ENCODE results near the gene SRSF12. TPM values are rescaled to one million over a fixed set of nuclear protein-coding genes. Genes with fewer than 3 reads are reported as not detected.

The SRSF12 gene
- total RNA-seq, 2 experiments from 2014 or later: not detected

DNA sequence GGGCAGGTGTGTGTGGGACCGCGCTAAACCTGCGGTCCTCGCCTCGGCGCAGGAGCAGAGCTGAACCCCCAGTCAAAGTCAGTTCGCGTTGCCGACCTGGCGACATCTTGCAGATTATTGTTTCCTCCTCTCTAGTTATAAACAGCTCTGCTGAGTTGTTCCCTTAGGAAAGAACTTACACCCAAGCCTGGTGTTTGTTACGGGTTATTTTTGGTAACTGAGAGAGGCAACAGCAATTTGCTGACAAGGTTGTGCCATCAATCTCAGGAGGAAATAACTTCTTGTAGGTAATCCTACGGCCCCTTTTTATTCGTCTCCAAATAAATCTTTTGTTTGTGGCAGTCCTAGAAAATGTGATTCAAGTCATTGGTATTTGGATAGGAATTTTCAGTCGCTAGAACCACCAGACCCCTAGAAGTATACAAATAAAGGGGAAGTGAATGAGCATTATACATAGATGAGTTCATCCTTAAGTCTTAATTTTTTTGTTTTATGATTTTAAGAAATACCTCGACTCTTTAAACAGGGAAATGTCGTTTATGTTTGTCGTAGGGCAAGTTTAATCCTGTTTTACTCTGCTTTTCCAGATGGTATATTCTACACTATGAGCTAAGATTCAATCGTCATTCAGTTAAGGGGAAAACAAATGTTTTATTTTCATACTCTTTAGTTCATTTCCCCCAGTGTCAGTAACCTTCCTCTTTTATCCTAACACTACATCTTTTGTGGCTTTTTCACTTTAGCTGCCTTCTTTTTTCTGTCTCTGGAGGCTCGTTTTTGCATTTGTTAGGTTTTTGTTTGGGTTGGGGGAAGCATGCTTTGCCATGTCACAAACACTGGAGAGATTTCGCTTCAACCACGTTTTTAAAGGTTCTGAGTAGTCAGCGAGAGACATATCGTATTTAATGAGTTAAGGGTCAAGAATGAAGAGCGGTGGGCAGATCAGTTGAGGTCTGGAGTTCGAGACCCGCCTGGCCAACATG, 29.1 kb upstream of the SRSF12 start:
- TF ChIP-seq, protein P1, sequence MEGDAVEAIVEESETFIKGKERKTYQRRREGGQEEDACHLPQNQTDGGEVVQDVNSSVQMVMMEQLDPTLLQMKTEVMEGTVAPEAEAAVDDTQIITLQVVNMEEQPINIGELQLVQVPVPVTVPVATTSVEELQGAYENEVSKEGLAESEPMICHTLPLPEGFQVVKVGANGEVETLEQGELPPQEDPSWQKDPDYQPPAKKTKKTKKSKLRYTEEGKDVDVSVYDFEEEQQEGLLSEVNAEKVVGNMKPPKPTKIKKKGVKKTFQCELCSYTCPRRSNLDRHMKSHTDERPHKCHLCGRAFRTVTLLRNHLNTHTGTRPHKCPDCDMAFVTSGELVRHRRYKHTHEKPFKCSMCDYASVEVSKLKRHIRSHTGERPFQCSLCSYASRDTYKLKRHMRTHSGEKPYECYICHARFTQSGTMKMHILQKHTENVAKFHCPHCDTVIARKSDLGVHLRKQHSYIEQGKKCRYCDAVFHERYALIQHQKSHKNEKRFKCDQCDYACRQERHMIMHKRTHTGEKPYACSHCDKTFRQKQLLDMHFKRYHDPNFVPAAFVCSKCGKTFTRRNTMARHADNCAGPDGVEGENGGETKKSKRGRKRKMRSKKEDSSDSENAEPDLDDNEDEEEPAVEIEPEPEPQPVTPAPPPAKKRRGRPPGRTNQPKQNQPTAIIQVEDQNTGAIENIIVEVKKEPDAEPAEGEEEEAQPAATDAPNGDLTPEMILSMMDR (IDR thresholded peaks at IDR 0.05): no peak
- H3K36me3 ChIP-seq (ENCODE audit: insufficient read depth, low read length): peaks cover 4% of the 10 kb centered on the region
- CTCF ChIA-PET: interaction anchor here (1.7 kb wide), 1 partner anchor 164 kb away, joined by 3 read pairs; no protein-coding TSS in a partner anchor
- H3K27me3 ChIP-seq (ENCODE audit: control insufficient read depth in 1 of 2, insufficient read depth in 2 of 2, low read length in 2 of 2): no peaks in the 10 kb centered on the region
- DNase-seq (peak in 9 of 14 experiments; percentile 6 to 60 (median 30)), ATAC-seq (ENCODE audit: poor library complexity) (peak; percentile 28)
- H3K4me3 ChIP-seq (ENCODE audit: low read length): peak overlapping the region; percentile 74
- no peaks in the 10 kb centered on the region for H3K9me3 ChIP-seq (ENCODE audit: control insufficient read depth in 1 of 2, insufficient read depth in 1 of 2, low read length in 2 of 2)
- intact Hi-C loops (cut with DNase I, micrococcal nuclease): loop anchor here (2.0 to 10.0 kb wide), 3 partner anchors 68 to 200 kb away; no protein-coding TSS in a partner anchor
- Mint-ChIP-seq H3K4me1 (ENCODE audit: low read depth) (peaks cover 37% of the 10 kb centered on the region), H3K9me3 (no peaks in the 10 kb centered on the region), H3K27ac (peak overlapping the region; percentile 73), H3K36me3 (ENCODE audit: low read depth) (peaks cover 26% of the 10 kb centered on the region), H3K27me3 (no peaks in the 10 kb centered on the region), H3K4me3 (peak overlapping the region; percentile 92)
- H3K4me1 ChIP-seq (ENCODE audit: insufficient read depth, low read length): peaks cover 12% of the 10 kb centered on the region
- no peak overlapping the region for H3K27ac ChIP-seq (ENCODE audit: low read depth in 1 of 2, low read length in 2 of 2)
- POLR2A ChIA-PET: interaction anchor here (0.6 to 6.3 kb wide), 11 partner anchors 10 to 1363 kb away, joined by 3 to 212 read pairs (median 8); partner anchors contain the start of genes PNRC1, RNGTT, SRSF12 and UBE2J1

DNA sequence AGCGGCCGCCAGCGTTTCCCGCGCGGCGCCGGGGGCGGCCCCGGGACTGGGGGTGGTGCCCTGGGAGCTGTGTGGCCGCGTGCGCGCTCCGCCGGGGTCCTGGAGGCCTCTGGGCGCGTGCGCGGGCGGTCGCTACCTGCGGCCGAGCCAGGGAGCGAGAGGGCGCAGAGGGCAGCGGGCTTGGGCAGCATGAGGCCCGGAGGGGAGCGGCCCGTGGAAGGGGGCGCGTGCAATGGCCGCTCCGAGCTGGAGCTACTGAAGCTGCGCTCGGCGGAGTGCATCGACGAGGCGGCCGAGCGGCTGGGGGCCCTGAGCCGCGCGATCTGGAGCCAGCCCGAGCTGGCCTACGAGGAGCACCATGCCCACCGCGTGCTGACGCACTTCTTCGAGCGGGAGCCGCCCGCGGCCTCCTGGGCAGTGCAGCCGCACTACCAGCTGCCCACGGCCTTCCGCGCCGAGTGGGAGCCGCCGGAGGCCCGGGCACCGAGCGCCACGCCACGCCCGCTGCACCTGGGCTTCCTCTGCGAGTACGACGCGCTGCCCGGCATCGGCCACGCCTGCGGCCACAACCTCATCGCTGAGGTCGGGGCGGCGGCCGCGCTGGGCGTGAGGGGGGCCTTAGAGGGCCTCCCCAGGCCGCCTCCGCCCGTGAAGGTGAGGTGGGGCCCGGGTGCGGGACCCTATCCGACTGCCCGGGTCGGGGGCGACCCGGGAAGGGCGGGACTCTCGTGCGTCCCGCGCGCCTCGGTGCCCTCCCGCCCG, 28.3 kb upstream of the SRSF12 start, which contains the start of gene PM20D2:
PM20D2 (plus strand) TSS at position 100 of the 762 bp plus-strand sequence; CDS start at position 190, 90 bp downstream.
- peaks cover 37% of the 10 kb centered on the region for H3K4me1 Mint-ChIP-seq (ENCODE audit: low read depth)
- ATAC-seq (ENCODE audit: poor library complexity) (peak; percentile 73), DNase-seq (peak; percentile 33 to 78 (median 54))
- intact Hi-C loops (cut with DNase I, micrococcal nuclease): loop anchor here (2.0 to 10.0 kb wide), 4 partner anchors 65 to 201 kb away; partner anchors contain the start of gene PNRC1 (in 1 of the 2)
- no peaks in the 10 kb centered on the region for H3K9me3 Mint-ChIP-seq
- TF ChIP-seq, protein P1 (IDR thresholded peaks at IDR 0.05): no peak
- Histone ChIP-seq H3K9me3 (ENCODE audit: control insufficient read depth in 1 of 2, insufficient read depth in 1 of 2, low read length in 2 of 2) (no peaks in the 10 kb centered on the region), H3K4me1 (ENCODE audit: insufficient read depth, low read length) (peaks cover 12% of the 10 kb centered on the region), H3K4me3 (ENCODE audit: low read length) (peak within 1 kb of the TSS; percentile 74), H3K27ac (ENCODE audit: low read depth in 1 of 2, low read length in 2 of 2) (peak within 1 kb of the TSS; percentile 45 to 62), H3K36me3 (ENCODE audit: insufficient read depth, low read length) (peaks cover 4% of the 10 kb centered on the region), H3K27me3 (ENCODE audit: control insufficient read depth in 1 of 2, insufficient read depth in 2 of 2, low read length in 2 of 2) (no peaks in the 10 kb centered on the region)
- CTCF ChIA-PET: interaction anchor here (1.4 kb wide), 2 partner anchors 16 to 61 kb away, joined by 3 to 6 read pairs; no protein-coding TSS in a partner anchor
- peak within 1 kb of the TSS; percentile 99 for H3K4me3 Mint-ChIP-seq
- no peaks in the 10 kb centered on the region for H3K27me3 Mint-ChIP-seq
- peaks cover 26% of the 10 kb centered on the region for H3K36me3 Mint-ChIP-seq (ENCODE audit: low read depth)
- peak within 1 kb of the TSS; percentile 93 for H3K27ac Mint-ChIP-seq
- POLR2A ChIA-PET: interaction anchor here (0.6 to 6.3 kb wide), 17 partner anchors 8 to 492 kb away, joined by 3 to 212 read pairs (median 4); partner anchors contain the start of genes LYRM2, PNRC1, RNGTT and SRSF12

Data from CD4-positive, alpha-beta T cell (primary cell).